Measurements from ENCODE around the gene MAP10.

DNA sequence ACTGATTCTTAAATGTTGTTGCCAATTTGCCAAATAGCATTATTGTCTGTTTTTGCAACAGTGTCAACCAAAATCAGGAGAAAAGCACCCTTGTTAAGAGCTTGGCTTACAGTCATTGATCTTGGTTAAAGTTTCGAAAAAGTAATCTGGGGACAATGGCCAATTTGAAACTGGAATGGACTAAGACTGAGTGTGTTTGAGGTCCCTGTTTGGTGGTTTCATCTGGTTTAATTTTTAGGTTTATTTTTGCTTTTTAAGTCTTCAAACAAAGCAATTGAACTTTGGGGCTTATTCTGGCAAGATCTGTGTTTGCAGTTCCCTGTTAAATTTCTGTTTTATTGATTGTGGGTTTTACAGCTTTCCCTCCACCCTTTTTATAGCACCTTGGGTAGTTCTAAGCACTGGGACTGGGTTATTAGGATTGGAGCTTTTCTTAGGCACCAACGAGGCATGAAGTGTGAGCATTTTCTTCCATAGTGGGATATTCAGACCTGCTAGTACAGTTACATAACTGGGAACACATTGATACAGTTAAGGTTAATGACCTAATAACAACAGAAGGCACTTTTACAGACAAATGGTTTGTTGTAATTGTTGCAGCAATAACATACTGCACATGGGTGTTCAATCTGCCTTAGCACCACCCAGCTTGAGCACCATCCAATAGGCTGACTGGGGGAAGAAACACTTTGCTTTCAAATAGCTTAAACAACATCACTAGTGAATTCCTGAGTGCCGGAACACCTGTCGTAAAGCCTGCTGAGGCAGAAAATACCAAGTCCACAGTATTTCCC lies 40.6 kb upstream of the MAP10 start:
- TF ChIP-seq, protein P1, sequence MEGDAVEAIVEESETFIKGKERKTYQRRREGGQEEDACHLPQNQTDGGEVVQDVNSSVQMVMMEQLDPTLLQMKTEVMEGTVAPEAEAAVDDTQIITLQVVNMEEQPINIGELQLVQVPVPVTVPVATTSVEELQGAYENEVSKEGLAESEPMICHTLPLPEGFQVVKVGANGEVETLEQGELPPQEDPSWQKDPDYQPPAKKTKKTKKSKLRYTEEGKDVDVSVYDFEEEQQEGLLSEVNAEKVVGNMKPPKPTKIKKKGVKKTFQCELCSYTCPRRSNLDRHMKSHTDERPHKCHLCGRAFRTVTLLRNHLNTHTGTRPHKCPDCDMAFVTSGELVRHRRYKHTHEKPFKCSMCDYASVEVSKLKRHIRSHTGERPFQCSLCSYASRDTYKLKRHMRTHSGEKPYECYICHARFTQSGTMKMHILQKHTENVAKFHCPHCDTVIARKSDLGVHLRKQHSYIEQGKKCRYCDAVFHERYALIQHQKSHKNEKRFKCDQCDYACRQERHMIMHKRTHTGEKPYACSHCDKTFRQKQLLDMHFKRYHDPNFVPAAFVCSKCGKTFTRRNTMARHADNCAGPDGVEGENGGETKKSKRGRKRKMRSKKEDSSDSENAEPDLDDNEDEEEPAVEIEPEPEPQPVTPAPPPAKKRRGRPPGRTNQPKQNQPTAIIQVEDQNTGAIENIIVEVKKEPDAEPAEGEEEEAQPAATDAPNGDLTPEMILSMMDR (IDR thresholded peaks at IDR 0.05) = no peak
- TF ChIP-seq EZH2 (IDR thresholded peaks at IDR 0.05) = no peak
- no peak for TF ChIP-seq EZH2phosphoT487 (IDR thresholded peaks at IDR 0.05)

All from neural progenitor cell (in vitro differentiated cells).